SK-N-MC (cell line): ENCODE results near the gene GJD3.
"Not testable (repeated sequence)": the region's sequence is repeated elsewhere in the genome, so short reads cannot be mapped to it uniquely, and the experiment has no call there.

Source experiments
- DNase-seq: peaks from one replicate; pipeline ENCODE4 v3.0.0-alpha.2; 2011; ENCODE audit warnings: low read depth, low spot score
- H3K27ac ChIP-seq: fragments of 200-600 bp; sonication (generic); 2 replicates; pipeline ENCODE4 v1.5.1; 2016; ENCODE audit warnings: mixed run types
- H3K36me3 ChIP-seq: fragments of 200-600 bp; sonication (generic); 2 replicates; pipeline ENCODE4 v1.6.1; 2017; ENCODE audit warnings: antibody characterized with exemption, low read length, mixed read lengths; ENCODE audit not compliant: insufficient read depth
- H3K4me3 ChIP-seq: fragments of 200-600 bp; sonication (generic); 2 replicates; pipeline ENCODE4 v1.5.1; 2016
- H3K9ac ChIP-seq: fragments of 200-600 bp; sonication (generic); 2 replicates; pipeline ENCODE4 v1.8.0; 2017; ENCODE audit warnings: mixed run types, mixed read lengths; ENCODE audit not compliant: insufficient read length
- H3K9me3 ChIP-seq: fragments of 200-600 bp; sonication (generic); 2 replicates; pipeline ENCODE4 v1.6.1; 2017; ENCODE audit warnings: low read depth, mild to moderate bottlenecking, antibody characterized with exemption, low read length, moderate library complexity, mixed read lengths
- EZH2 ChIP-seq: fragments of 200-600 bp; sonication (generic); IDR thresholded peaks from one replicate; pipeline ENCODE4 v1.6.1; 2017; ENCODE audit warnings: antibody characterized with exemption
- FOXP2 ChIP-seq: optimal IDR thresholded peaks from 2 replicates; pipeline ENCODE3; 2011; ENCODE audit warnings: mild to moderate bottlenecking, moderate library complexity; ENCODE audit not compliant: insufficient read depth; ENCODE audit errors: extremely low read length, control extremely low read depth
- POLR2AphosphoS5 ChIP-seq: IDR thresholded peaks from 2 replicates; pipeline ENCODE4 v1.6.1; 2012; ENCODE audit warnings: mild to moderate bottlenecking, low read depth, low read length, borderline replicate concordance

Gene GJD3

GRCh38 chr17:40373324-40373723 is 8.8 kb upstream of the GJD3 start:
- Histone ChIP-seq H3K9ac (no peak overlapping the region), H3K4me3 (no peak overlapping the region), H3K9me3 (no peaks in the 10 kb centered on the region), H3K36me3 (no peaks in the 10 kb centered on the region), H3K27ac (no peak overlapping the region)
- TF ChIP-seq POLR2AphosphoS5 (no peak), EZH2 (no peak), FOXP2 (no peak)
- DNase-seq = no peak

GRCh38 chr17:40372644-40373043 is 8.1 kb upstream of the GJD3 start:
- not testable (repeated sequence) for DNase-seq, H3K36me3 ChIP-seq, H3K9me3 ChIP-seq, H3K4me3 ChIP-seq, H3K27ac ChIP-seq, H3K9ac ChIP-seq

- TF ChIP-seq FOXP2 = no peak
- TF ChIP-seq POLR2AphosphoS5 = no peak
- TF ChIP-seq EZH2 = no peak
- Histone ChIP-seq H3K4me3 (no peak overlapping the region), H3K36me3 (no peaks in the 10 kb centered on the region), H3K9ac (no peak overlapping the region), H3K27ac (no peak overlapping the region), H3K9me3 (no peaks in the 10 kb centered on the region)
- no peak for DNase-seq
These were observed 7.5 kb upstream of the GJD3 start for GRCh38 chr17:40372031-40372430.

GRCh38 chr17:40371261-40371929 is 6.9 kb upstream of the GJD3 start:
- Histone ChIP-seq H3K36me3 (no peaks in the 10 kb centered on the region), H3K27ac (no peak overlapping the region), H3K9ac (no peak overlapping the region), H3K4me3 (no peak overlapping the region), H3K9me3 (no peaks in the 10 kb centered on the region)
- TF ChIP-seq EZH2 (no peak), FOXP2 (no peak), POLR2AphosphoS5 (no peak)
- no peak for DNase-seq

- Histone ChIP-seq H3K9ac (no peak overlapping the region), H3K9me3 (no peaks in the 10 kb centered on the region), H3K27ac (no peak overlapping the region), H3K36me3 (no peaks in the 10 kb centered on the region), H3K4me3 (no peak overlapping the region)
- TF ChIP-seq EZH2 (no peak), POLR2AphosphoS5 (no peak), FOXP2 (no peak)
- DNase-seq = no peak
These were observed 5.4 kb upstream of the GJD3 start for GRCh38 chr17:40369923-40370322.

- not testable (repeated sequence) for H3K9me3 ChIP-seq, H3K36me3 ChIP-seq, H3K9ac ChIP-seq, H3K4me3 ChIP-seq, DNase-seq, H3K27ac ChIP-seq
These were observed 3.2 kb upstream of the GJD3 start for GRCh38 chr17:40367728-40368127.

GRCh38 chr17:40366861-40367518 is 2.5 kb upstream of the GJD3 start:
- Histone ChIP-seq H3K36me3 (no peaks in the 10 kb centered on the region), H3K27ac (no peak overlapping the region), H3K4me3 (no peak overlapping the region), H3K9me3 (no peaks in the 10 kb centered on the region), H3K9ac (no peak overlapping the region)
- no peak for DNase-seq
- TF ChIP-seq EZH2 (no peak), FOXP2 (no peak), POLR2AphosphoS5 (no peak)

GRCh38 chr17:40366076-40366860 is 1.7 kb upstream of the GJD3 start:
- Histone ChIP-seq H3K4me3 (no peak overlapping the region), H3K36me3 (no peaks in the 10 kb centered on the region), H3K9ac (no peak overlapping the region), H3K27ac (no peak overlapping the region), H3K9me3 (no peaks in the 10 kb centered on the region)
- no peak for DNase-seq
- TF ChIP-seq EZH2 (no peak), POLR2AphosphoS5 (no peak), FOXP2 (no peak)
